HG02588 (cell line): ENCODE data around the gene DCAF5.

ENCODE experiments used
- ATAC-seq: cut with Tn5 transposase; IDR thresholded peaks from one replicate; pipeline ENCODE4 v1.9.1; 2021; ENCODE audit warnings: mild to moderate bottlenecking, moderate library complexity; ENCODE audit not compliant: unreplicated experiment

DCAF5 gene

DNA sequence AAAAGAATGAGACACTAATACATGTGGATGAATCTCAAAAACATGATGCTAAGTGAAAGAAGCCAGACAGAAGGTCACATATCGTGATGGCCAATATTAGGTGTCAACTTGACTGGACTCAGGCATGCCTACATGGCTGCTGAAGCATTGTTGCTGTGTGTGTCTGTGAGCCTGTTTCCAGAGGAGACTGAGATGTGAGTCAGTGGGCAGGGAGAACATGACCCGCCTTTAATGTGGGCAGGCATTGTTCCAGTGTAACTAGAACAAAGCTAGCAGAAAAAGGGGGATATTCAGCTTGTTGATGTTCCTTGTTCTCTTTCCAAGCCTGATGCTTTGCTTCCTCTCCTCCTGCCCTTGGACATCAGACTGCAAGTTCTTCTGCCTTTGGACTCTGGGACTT is 47.6 kb downstream of the DCAF5 start:
- ATAC-seq: no peak

DNA sequence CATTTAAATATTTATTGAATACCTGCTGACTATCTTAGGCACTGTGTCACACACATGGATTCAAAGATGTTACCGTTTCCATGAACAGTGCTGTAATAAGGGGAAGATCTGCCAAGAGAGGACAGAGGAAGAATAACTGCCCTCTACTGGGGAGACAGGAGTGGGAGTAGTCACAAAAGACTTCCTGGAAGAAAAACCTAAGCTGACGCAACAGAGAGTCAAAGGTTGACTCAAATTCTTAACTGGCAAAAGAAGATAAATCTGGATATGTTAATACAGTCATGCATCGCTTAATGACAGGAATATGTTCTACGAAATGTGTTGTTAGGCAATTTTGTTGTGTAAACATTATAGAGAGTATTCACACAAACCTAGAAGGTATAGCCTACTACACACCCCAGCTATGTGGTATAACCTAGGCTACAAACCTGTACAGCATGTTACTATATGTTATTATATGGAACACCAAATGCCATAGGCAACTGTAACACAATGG is 51.5 kb downstream of the DCAF5 start:
- ATAC-seq: no peak

DNA sequence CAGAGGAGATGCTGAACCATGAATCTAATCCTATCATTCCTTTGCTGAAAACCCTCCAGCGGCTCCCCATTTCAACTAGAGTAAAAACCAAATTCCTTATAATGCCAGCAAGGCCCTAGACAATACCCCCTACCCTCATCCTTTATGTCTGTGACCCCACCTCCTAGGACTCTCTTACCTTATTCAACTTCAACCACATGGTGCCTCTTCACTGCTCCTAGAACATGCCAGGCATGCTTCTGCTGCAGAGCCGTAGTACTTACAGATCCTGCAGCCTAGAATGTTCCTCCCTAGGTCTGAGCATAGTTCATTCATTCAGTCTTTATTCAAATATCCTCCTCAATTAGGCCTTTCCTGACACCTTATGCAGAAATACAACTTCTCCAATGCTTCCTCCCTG is 54.9 kb downstream of the DCAF5 start:
- no peak for ATAC-seq

DNA sequence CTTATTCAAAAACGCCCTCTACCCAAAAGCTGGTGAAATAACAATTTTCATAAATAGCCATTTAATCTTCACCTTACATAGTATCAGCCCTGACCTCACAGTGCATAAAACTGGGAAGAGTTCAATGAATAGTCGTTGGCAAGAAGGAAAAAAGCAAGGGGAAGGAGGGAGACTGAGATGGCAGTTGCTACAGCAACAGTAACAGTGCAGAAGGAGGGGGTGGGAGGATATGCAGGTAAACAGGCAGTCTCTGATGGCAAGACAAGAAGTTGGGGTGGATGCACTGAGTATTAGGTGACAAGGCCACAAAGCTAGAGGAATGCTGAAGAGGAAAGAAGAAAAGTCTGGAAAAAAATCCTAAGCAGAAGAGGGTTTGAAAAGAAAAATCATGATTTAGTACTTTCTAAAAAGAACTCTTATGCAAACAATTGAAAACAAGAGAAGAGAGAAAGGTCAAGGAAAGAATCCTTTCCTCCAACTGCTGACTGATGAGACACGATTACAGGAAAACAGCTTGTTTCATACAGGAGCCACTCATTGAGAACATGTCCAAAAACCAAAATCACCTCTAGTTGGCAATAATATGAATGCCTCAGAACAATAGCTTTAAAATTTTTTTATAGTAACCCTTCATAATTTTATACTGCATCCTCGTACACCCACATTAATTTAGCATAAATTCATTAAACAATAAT is 56.0 kb downstream of the DCAF5 start:
- no peak for ATAC-seq

DNA sequence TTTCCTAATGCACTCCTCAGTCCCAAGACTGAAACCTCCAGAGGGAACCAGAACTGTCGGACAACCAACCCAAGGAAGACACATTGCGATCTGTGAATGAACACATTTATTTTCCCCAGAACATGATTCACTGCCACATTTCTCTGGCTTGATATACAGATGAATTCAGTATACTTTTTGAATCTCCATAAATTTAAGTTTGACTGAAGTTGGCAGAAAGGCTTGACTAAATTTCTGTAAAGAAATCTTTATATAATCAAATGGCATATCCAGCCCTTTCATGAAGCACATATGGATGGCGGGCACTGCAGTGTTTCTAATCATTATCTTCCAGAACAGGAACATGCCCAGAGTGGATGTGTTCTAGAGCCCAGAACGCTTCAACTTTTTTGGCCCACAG is 56.7 kb downstream of the DCAF5 start:
- no peak for ATAC-seq

DNA sequence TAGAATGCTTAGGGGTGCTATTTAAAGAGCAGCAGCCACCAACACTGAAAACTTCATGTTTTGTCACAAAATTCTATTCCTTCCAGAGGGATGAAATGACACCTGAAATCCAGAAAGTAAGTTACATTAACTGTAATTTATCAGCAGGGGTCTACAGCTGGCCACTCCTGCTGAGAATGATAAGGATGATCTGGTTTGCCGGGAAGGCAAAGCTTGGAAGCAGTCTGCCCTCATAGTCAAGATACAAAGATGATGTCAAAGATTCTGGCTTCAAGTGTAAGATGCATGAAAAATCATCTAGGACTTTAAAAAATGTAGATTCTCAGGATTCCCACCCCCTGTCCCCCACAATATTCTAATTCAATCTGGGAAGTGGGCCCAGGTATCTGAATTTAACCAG is 58.4 kb downstream of the DCAF5 start:
- no peak for ATAC-seq

DNA sequence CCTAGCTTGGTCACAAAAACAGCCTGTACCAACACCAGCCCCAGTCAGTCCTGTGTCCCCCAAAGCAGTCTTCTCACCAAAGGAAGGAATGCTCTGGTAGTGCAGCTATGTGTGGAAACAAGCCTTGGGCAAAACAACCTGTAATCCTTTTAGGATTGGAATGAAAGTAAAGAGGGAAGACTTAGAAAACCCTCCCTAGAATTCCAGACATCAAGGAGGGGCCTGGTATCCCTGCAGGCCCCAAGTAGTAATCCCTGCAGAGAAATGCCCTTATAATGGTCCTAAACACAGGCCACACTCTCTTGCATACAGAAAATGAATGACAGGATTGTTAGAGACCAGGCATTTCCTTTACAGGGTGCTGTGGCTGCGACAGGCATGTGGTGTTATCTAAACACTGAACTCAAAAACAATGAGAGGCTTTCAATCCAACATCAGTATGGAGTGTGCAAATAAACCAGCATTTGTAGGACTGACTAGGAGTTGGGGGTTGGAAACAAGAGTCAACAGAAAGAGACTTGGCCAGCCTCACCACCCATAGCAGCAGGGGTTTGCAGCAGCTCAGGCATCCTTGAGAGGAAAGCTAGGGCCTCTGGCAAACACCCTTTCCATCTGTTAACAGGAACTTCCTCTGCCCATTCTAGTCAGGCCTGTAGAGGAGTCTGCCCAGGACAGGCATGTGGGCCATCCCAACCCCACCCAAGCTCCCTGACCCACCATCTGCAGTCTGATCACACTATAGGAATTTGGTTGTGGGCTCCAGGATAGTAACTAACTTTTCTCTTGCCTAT is 59.1 kb downstream of the DCAF5 start:
- ATAC-seq: no peak

DNA sequence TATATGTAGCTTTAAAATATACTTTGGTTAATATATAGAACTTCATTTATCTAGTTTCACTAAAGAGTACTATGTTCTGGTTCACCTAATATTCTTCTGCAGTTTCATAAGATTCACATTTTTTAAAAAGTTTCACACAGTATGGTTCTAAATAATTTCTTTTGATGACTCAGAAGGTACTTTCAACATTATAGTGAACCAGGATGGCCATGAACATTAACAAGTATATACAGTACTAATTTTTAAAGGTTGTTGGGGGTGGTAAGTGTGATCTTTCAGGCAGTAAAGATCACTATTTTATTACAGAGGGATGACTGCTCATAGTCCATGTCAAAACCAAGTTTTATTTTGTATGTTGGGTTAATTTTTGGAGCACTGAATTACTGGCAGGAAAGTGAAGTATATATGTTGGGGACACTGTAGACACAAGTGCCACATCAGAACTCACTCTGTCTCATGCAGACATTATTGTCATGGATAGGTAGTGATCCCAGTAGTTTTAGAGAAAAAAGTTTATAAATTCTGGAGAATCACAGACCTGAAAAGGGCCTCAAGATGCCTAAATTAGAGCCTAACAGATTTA is 60.0 kb downstream of the DCAF5 start:
- no peak for ATAC-seq

DNA sequence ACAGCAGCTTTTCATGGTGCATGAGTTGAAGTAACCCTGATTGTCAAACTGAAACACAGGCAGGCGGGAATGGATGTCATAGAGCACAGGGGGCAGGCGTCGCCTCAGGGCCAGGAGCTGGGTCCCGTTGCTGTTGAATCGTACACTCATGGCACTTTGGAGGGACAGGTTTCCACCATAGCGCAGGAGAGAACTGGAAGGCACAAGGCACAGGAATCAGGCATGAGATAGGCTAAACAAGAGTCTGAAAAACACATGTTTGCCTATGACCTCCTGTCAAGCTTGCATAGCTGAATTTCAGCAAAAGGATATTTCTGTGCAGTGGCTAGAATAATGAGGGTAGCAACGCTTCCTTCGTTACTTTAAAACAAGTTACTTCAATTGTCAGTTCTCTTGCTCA is 61.2 kb downstream of the DCAF5 start:
- ATAC-seq: no peak

DNA sequence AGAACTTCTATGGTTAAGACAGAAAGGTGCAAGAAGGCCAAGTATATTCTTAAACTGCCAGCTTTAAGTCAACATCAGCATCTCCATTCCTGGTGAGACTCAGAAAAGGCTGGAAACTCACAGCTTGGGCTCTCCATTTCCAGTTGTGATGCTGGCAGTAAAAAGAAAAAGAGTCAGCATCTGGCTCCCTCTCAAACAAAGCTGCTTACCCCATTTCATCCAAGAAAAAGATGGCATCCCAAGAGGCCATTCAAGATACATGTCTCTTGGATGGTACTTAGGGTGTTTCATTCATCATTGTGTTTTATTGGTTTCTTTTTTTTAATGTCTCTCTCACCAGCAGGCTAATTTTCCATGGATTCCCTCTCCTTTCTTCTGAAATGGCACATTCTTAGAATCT is 61.9 kb downstream of the DCAF5 start:
- no peak for ATAC-seq

DNA sequence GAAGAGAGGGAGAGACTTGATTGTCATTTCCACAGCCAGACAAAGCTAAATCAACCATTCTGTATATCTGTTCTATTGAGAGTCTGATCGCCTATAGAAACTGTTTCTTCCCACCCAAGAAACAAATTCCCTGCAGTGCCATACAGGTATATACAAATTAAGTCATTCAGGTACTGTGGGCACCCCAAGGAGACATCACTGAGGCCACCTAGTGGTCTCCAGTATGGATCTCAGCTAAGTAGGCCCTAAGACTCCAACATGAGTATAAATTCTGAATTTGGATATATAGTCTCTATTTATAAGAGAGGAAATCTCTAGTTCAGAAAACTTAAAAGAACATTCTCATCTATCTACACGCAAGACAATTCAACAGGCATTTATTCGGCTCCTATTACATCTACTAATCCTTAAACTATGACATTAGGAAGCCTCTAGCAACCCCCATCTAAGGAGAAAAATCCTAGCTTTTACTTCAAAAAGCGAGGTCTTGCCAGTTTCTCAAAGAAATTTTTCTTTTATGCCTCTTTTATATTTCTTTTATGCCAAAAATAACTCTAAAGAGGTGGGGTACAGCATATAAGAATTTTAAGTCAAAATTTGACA is 62.6 kb downstream of the DCAF5 start:
- no peak for ATAC-seq

DNA sequence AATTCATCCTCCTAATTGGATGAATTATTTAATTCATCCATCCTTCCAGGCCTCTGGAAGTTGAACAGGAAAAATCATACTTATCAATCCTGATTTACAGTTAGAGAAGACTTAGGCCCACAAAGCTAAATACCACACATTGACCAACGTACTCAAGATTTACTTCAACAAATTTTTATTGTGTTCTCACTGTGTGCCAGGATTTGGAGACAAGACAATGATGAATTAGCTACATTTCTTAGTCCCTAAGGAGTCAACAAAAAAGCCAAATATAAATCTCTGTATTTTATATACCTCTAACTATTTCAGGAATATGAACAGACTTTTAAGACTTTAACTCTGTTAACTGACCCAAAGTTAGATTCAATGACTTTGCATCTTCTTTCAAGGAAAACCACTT is 63.9 kb downstream of the DCAF5 start:
- ATAC-seq: no peak

DNA sequence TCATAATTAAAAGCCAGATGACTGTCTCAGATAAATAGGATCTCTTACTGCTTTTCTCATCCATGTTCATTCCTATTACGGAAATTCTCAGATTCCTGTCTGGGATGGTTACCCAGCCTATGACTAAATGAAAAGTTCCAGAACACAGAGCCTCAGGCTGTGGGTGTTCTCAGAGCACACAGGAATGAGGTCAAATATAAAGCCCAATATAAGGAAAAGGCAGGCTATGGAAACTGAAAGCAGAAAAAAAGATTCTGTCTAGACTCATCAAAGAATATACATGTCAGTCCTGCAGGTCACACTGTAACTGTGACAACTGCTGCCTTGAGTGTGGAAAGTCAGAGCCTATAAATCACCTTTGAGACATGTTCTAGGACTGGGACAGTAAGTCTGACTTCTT is 64.3 kb downstream of the DCAF5 start:
- no peak for ATAC-seq

DNA sequence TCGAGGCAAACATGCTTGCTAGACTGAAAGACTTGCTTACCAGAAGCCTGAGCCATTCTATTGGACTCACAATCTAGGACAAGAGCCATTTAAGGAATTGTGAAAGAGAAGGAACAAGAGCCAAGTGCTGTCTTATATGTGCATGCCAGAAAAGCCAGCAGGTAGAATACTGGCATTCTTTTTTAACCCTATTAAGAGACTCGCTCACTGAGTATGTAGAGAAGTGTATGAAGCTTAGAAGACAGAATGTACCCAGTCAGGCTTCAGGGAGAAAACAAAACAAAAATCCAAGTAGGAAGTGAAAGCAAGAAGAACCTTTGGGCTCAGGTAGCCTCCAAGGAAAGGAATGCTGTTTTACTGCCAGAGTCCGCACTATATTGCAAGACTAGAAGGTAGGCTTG is 65.9 kb downstream of the DCAF5 start:
- ATAC-seq: no peak

DNA sequence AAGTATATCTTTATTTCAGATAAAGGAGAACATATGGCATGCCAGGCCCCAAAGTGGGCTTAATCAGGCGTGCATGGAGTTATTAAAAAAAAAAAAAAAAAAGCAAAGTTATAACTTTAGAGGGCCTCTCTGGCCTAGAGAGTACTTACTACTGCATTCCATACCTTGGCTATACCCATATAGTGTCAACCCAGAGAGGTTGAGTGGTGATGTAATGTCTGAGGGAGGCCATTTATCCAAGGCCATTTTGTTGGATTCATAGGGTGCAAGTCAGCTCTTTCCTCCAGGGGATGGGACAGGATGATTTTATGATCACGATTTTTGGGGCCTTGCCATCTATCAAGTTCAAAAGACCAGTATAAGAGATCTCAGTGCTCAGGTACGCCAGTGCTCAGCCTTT is 66.4 kb downstream of the DCAF5 start:
- ATAC-seq: no peak

DNA sequence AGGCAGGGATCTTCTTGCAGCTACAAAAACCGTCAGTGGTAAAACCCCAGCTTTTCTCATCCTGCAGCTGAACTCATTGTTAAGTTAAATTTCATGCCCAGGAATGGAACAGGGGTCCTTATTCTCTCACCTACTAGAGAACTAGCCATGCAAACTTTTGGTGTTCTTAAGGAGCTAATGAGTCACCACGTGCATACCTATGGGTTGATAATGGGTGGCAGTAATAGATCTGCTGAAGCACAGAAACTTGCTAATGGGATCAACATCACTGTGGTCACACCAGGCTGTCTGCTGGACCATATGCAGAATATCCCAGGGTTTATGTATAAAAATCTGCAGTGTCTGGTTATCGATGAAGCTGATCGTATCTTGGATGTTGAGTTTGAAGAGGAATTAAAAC is 68.9 kb downstream of the DCAF5 start:
- ATAC-seq: no peak

DNA sequence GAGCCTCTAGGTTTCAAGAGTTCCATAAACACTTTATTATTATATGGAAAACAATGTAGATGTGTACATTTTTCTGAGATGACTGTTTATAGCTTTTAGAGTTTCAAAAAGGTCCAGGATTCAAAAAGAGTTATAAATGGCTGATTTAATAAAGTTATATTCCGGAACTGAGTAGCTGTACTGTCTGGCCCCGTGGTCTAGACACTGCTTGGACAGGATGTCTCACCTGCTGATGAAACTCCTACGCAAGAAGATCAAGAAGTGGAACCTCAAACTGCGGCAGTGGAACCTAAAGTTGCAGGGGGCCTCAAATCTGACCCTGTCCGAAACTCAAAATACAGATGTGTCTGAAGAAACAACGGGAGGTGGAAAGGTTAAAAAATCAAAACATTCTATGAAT is 69.7 kb downstream of the DCAF5 start:
- ATAC-seq: no peak

DNA sequence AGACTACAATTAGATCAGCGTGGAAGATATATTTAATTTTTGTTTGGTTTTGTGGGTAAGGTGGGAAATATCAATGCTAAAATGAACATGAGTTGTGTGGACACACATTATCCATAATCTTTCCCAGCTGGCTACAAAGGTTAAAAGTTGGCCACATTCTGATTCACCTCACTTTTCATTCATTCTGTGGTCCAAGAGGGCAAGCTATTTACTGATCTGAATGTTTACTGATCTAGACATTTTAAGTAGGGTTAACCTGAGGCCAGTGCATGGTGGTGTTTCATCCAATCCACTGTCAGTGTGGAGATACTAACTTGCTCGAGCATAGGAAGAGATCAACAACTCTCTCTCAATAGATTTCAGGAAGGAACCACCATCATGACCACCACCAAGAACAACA is 71.6 kb downstream of the DCAF5 start:
- no peak for ATAC-seq

DNA sequence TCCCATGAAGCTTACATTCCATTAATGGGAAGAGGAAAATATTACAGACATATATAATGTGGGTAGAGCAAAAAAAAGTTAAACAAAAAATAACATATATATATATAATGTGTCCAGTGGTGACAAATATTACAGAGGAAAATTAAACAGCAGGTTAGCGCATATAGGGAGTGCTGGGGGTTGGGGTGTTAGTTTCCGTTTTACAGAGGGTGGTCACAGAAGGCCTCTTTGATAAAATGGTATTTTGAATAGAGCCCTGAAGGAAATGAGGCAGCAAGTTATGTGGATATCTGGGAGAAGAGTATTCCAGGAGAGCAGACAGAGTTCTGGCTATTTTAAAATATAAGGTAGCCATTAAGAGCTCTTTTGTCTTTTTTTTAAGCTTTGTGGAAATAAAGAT is 73.2 kb downstream of the DCAF5 start:
- no peak for ATAC-seq

DNA sequence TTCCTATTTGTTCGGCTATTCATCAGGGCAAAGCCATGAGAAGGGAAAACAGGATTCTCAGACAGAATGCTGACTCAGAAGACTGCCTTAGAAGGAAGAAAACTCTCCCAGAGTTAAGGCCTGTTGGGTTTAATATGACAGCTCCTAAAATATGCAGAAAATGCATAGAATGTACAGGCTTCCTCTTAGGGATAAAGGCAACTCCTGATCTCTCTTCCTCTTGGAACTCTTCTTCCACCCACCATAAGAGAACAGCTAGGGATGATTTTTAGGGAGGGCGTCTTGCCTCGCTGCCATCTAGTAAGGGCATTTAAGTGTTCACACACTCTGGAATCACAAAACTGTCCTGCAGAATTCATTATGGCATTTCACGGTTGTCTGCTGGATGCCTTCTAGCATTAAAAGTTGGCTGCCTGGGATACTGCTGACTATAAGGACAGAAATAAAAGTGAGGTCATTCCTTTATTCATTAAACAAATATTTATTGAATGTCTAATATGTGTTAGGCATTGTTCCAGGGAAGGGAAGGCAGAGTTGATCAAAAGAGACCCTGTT is 73.7 kb downstream of the DCAF5 start:
- no peak for ATAC-seq

DNA sequence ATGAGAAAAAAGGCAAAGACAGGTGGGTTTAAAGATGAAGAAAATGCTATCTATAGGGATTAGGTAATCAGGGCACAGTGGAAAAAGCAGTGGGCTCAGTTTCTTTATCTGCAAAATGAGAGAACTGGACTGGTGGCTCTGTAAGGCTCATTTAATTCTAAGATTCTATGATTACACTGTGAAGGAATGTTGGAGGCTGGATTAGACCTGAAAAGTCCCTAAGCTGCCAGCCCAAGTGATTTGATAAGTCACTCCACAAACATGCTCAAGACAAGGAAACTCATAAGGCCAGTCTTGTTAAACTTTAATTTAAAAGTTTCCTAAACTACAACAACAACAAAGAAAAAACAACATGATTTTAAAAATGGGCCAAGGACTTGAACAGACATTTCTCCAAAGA is 75.1 kb downstream of the DCAF5 start:
- no peak for ATAC-seq
